ENCODE data around the gene NEDD8.

The NEDD8 gene

GRCh38 chr14:24262821-24263733 is 30.9 kb upstream of the NEDD8 start, which contains the start of gene TGM1:
TGM1 (minus strand) TSS chr14:24263177; CDS start chr14:24262352, 825 bp downstream.
- DNase-seq = no peak

- DNase-seq = no peak
Measured at GRCh38 chr14:24261969-24262327, 29.8 kb upstream of the NEDD8 start.

GRCh38 chr14:24261256-24261968 is 29.2 kb upstream of the NEDD8 start:
- DNase-seq = no peak

GRCh38 chr14:24260780-24261157 is 28.6 kb upstream of the NEDD8 start:
- no peak for DNase-seq

- DNase-seq = no peak
Measured at GRCh38 chr14:24260026-24260779, 28.0 kb upstream of the NEDD8 start.

- DNase-seq = no peak
Measured at GRCh38 chr14:24259282-24260025, 27.3 kb upstream of the NEDD8 start.

GRCh38 chr14:24258548-24259265 is 26.5 kb upstream of the NEDD8 start:
- DNase-seq = no peak

- no peak for DNase-seq
Measured at GRCh38 chr14:24258119-24258518, 26.0 kb upstream of the NEDD8 start.

- DNase-seq = no peak
Measured at GRCh38 chr14:24256960-24257359, 24.8 kb upstream of the NEDD8 start.

- DNase-seq = no peak
Measured at GRCh38 chr14:24255931-24256711, 24.0 kb upstream of the NEDD8 start.

GRCh38 chr14:24255438-24255837 is 23.3 kb upstream of the NEDD8 start:
- no peak for DNase-seq

GRCh38 chr14:24254630-24255392 is 22.6 kb upstream of the NEDD8 start:
- DNase-seq = no peak

GRCh38 chr14:24253936-24254335 is 21.8 kb upstream of the NEDD8 start:
- no peak for DNase-seq

GRCh38 chr14:24252289-24253124 is 20.3 kb upstream of the NEDD8 start:
- DNase-seq = no peak

GRCh38 chr14:24251880-24252288 is 19.7 kb upstream of the NEDD8 start:
- DNase-seq = no peak

- DNase-seq = no peak
Measured at GRCh38 chr14:24250354-24250753, 18.2 kb upstream of the NEDD8 start.

- DNase-seq = no peak
Measured at GRCh38 chr14:24249230-24250021, 17.3 kb upstream of the NEDD8 start.

- no peak for DNase-seq
Measured at GRCh38 chr14:24247422-24247821, 15.3 kb upstream of the NEDD8 start.

Measured in RPMI8226 (cell line).